Measurements from ENCODE around the gene SGSH. TPM values are rescaled to one million over a fixed set of nuclear protein-coding genes. Genes with fewer than 3 reads are reported as not detected.

SGSH gene
- total and polyA plus RNA-seq, 5 donors: 13.0 to 23.4 (median 19.3) TPM

DNA sequence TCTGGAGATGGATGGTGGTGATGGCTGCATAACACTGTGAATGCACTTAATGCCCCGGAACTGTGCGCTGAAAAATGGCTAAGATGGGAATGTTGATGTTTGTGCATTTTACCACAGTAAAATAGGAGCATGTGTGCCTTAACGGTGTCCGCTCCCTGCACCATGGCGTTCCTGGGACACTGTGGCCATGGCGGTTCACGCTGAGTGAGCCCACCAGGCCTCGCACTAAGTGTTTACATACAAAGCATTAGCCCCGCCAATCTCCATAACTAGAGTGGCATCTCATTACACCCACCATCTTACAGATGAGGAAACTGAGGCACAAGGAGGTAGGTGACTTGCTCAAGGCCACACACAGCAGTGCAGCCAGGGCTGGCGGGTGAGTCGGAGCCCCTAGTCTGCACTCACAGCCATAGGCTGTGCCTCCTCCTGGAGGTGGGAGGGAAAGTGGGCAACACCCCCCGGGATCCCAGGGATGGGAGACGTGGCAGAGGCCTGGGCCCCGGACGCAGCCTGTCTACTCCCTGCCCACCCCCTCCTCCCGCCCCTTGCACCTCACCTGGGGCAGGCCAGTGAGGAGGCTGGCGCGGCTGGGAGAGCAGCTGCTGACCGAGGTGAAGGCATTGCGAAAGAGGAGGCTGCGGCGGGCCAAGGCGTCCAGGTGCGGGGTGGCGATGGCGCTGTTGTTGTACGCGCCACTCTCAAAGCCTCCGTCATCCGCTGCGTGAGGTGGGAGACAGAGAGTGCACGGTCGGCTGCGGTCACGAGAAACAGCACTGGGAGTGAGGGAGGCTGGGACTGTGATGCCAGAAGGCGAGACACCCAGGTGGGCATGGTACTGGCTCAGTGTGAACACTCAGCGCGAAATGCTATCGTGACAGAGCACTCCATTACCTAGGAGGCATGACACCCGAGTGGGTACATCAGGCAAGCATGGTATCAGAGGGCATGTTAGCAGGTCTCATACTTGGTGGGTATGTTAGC, 3.4 kb downstream of the SGSH start:
- WGBS: 97% methylated on average over 40 of the region's 40 CpGs
- Histone ChIP-seq H3K4me3 (ENCODE audit: low read length) (no peak overlapping the region), H3K9me3 (ENCODE audit: control insufficient read depth, low read length) (no peaks in the 10 kb centered on the region), H3K4me1 (ENCODE audit: control insufficient read depth, insufficient read depth, low read length) (no peaks in the 10 kb centered on the region), H3K27ac (ENCODE audit: low read length) (no peak overlapping the region), H3K27me3 (ENCODE audit: control insufficient read depth, insufficient read depth) (no peaks in the 10 kb centered on the region)
- DNase-seq (peak; percentile 10 to 42 (median 39)), ATAC-seq (no peak)
- intact Hi-C loops (cut with DNase I): no loop called here

DNA sequence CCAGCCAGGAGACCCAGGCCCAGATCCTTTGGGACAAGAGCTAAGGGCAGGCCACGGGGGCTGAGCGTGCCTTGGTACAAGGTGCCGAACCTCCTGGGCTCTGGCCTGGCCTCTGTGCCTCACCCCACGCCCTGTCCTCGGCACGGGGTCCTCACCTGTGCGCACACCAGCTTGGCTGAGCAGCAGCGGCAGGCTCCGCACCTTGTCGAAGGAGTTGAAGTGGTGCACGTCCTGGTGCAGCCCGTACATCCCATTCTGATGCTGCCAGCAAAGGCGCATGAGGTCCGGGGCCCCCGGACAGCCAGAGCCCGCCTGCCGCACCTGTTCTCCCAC, 5.3 kb downstream of the SGSH start:
- 93% methylated on average over 17 of the region's 17 CpGs for WGBS

DNA sequence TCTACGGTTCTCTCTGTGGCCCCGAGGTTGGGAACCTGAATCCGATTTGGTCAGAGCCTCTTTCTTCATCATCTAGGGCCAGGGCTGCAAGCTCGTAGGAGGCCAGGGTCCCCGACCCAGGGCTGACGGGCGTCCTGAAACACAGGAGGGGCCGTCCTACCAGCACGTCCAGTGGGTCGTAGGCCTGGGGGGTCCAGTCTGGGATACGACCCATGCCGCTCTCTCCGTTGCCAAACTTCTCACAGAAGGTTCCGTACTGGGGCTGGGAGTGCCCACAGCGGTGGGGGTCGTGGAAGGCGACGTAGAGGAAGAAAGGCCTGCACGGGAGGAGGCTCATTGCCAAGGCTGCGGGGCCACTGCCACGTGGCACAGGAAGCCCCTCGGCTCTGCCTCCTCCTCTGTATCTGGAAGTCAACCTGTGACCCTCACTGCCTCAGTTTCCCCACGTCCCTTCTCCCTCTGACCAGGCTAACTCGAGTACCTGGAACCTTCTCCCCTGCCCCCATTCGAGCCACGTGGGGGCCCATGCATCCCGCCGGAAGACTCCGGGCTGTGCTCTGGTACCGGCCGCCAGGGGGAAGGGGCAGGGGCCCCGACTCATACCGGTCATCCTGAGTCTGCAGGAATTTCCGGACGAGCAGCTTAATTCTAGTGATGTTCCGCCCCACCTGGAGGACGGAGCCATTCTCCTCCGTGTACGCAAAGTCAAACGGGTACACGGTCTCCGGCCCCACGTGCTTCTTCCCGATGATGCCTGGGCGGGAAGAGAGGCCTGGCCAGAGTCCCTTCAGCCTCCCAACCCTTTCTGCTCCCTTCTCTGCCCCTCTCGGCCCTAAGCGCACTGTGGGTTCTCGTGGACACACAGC, 5.9 kb downstream of the SGSH start:
- H3K9me3 ChIP-seq (ENCODE audit: control insufficient read depth, low read length): no peaks in the 10 kb centered on the region
- no peak overlapping the region for H3K4me3 ChIP-seq (ENCODE audit: low read length)
- intact Hi-C loops (cut with DNase I): no loop called here
- 94% methylated on average over 48 of the region's 48 CpGs for WGBS
- DNase-seq (peak in 2 of 3 donors; percentile 5 to 45), ATAC-seq (no peak)
- H3K4me1 ChIP-seq (ENCODE audit: control insufficient read depth, insufficient read depth, low read length): no peaks in the 10 kb centered on the region
- no peaks in the 10 kb centered on the region for H3K27me3 ChIP-seq (ENCODE audit: control insufficient read depth, insufficient read depth)
- no peak overlapping the region for H3K27ac ChIP-seq (ENCODE audit: low read length)

More for the DNA sequence above, 5.3 kb downstream of the SGSH start:
- H3K4me1 ChIP-seq (ENCODE audit: control insufficient read depth, insufficient read depth, low read length): no peaks in the 10 kb centered on the region
- ATAC-seq (no peak), DNase-seq (peak in 2 of 3 donors; percentile 10 to 46)
- no peaks in the 10 kb centered on the region for H3K27me3 ChIP-seq (ENCODE audit: control insufficient read depth, insufficient read depth)
- H3K27ac ChIP-seq (ENCODE audit: low read length): no peak overlapping the region
- no peaks in the 10 kb centered on the region for H3K9me3 ChIP-seq (ENCODE audit: control insufficient read depth, low read length)
- intact Hi-C loops (cut with DNase I): no loop called here
- no peak overlapping the region for H3K4me3 ChIP-seq (ENCODE audit: low read length)

DNA sequence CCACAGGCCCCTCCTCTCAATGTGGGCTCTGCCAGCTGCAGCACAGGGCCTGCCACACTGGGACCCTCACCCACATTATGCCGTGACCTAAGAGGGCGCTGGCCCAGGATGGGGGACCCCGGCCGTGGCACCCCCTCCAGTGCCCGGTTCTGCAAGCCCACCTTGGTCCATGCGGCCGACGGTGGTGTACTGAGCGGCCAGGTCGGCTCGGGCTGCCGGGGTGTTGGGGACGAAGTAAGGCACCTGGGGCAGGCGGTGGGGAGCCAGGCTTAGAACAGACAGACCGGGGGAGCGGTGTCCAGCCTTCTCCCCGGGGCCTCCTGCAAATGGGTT, 6.5 kb downstream of the SGSH start:
- intact Hi-C loops (cut with DNase I): no loop called here
- Histone ChIP-seq H3K4me1 (ENCODE audit: control insufficient read depth, insufficient read depth, low read length) (no peaks in the 10 kb centered on the region), H3K27me3 (ENCODE audit: control insufficient read depth, insufficient read depth) (no peaks in the 10 kb centered on the region), H3K9me3 (ENCODE audit: control insufficient read depth, low read length) (no peaks in the 10 kb centered on the region), H3K4me3 (ENCODE audit: low read length) (no peak overlapping the region), H3K27ac (ENCODE audit: low read length) (no peak overlapping the region)
- DNase-seq (peak; percentile 7 to 54 (median 25)), ATAC-seq (no peak)
- WGBS: 96% methylated on average over 17 of the region's 17 CpGs

DNA sequence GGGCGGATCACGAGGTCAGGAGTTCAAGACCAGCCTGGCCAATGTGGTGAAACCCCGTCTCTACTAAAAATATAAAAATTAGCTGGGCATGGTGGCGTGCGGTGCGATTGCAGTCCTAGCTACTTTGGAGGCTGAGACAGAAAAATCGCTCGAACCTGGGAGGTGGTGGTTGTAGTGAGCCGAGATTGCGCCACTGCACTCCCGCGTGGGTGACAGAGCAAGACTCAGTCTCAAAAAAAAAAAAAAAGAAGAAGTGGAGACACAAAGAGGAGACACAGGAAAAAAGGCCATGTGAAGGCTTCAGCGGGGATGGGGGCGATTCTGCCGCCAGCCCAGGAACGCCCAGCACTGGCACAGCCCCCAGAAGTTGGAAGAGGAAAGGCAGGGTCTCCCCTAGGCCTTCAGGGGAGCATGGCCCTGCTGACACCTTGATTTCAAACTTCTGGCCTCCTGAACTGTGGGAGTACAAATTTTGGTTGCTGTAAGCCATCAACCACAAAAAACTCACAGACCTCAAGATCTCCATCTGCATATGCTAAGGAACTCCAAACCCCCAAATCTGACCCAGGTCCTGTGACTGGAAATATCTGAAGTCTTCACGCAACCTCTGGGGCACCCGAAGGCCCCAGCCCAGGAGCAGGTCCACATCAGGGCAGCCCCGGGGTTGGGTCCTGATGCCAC, 7.0 kb downstream of the SGSH start:
- H3K27me3 ChIP-seq (ENCODE audit: control insufficient read depth, insufficient read depth): no peaks in the 10 kb centered on the region
- DNase-seq: peak in 1 of 3 donors; percentile 74
- H3K9me3 ChIP-seq (ENCODE audit: control insufficient read depth, low read length): no peaks in the 10 kb centered on the region
- WGBS: 89% methylated on average over 19 of the region's 19 CpGs
- H3K4me1 ChIP-seq (ENCODE audit: control insufficient read depth, insufficient read depth, low read length): no peaks in the 10 kb centered on the region
- ATAC-seq: no peak
- H3K4me3 ChIP-seq (ENCODE audit: low read length): no peak overlapping the region
- intact Hi-C loops (cut with DNase I): no loop called here
- H3K27ac ChIP-seq (ENCODE audit: low read length): no peak overlapping the region

DNA sequence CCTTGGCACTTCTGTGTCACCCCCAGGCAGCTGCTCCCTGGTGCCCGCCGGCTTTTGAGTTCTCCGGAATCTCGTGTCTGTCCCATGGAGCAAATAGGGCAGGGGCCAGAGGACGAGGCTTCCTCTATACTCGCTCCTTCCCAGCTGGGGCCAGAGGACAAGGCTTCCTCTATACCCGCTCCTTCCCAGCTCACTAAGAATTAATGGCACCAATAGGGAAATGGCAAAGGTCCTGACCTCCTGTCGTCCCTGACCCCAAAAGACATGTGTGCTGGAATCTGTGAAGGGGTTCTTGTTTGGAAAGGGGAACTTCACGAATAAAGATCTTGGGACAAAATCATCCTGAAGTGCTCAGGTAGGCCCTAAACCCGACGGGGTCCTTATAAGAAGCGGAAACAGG, 7.6 kb downstream of the SGSH start:
- H3K27ac ChIP-seq (ENCODE audit: low read length): no peak overlapping the region
- ATAC-seq (no peak), DNase-seq (peak in 1 of 3 donors; percentile 38)
- 90% methylated on average over 12 of the region's 12 CpGs for WGBS
- H3K27me3 ChIP-seq (ENCODE audit: control insufficient read depth, insufficient read depth): no peaks in the 10 kb centered on the region
- intact Hi-C loops (cut with DNase I): no loop called here
- H3K4me1 ChIP-seq (ENCODE audit: control insufficient read depth, insufficient read depth, low read length): no peaks in the 10 kb centered on the region
- H3K9me3 ChIP-seq (ENCODE audit: control insufficient read depth, low read length): no peaks in the 10 kb centered on the region
- H3K4me3 ChIP-seq (ENCODE audit: low read length): no peak overlapping the region

DNA sequence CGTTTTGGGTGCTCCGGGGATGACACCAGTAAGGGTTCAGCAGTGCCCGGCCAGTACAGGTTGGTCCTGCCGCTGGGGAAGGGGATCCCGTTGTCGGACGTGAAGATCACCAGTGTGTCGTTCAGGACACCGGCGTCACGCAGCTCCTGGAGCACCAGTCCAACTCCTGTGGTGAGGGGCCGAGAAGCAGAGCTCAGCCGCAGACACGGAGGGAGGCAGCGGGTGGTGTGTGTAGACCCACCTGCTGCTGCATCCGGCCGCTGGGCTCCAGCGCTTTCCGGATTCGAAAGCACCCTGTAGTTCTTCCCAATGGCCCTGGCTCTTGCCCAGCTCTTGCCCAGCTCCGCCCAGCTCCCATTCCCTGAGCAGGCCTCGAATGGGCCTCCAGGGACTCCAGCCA, 8.0 kb downstream of the SGSH start:
- Histone ChIP-seq H3K4me1 (ENCODE audit: control insufficient read depth, insufficient read depth, low read length) (no peaks in the 10 kb centered on the region), H3K27me3 (ENCODE audit: control insufficient read depth, insufficient read depth) (no peaks in the 10 kb centered on the region), H3K9me3 (ENCODE audit: control insufficient read depth, low read length) (no peaks in the 10 kb centered on the region), H3K4me3 (ENCODE audit: low read length) (no peak overlapping the region), H3K27ac (ENCODE audit: low read length) (no peak overlapping the region)
- 92% methylated on average over 22 of the region's 22 CpGs for WGBS
- intact Hi-C loops (cut with DNase I): no loop called here
- no peak for ATAC-seq
- peak in 1 of 3 donors; percentile 43 for DNase-seq

DNA sequence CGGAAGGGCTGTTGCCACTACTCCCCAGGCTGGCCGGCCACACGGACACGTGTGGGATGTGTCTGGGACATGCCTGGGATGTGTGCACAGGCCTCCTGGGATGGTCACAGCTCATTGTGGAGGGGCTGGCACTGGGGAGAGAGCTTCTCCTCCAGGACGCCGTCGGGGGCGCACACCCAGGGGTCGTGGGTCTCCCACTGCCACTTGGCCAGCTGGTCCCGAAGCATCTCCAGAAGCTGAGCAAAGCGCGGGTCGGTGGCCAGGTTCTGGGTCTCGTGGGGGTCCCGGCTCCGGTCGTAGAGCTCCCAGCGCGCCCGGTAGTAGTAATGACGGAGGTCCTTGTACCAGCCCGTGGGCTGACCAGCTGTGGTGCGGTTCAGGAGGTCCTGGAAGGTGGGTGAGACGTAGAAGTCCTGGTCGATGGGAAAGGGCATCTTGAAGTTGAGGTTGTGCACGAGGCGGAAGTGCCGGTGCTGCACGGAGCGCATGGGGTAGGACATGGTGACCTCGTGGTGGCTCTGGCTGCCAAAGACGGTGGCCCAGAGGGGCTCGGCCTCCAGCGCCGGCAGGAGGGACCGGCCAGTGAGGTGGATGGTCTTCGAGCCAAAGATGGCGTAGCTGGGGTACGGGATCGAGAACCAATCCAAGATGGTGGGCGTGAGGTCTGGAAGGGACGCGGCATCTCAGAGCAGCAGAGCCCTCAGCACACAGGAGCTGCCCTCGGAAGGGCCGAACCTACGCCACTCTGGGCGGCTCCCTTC, 9.6 kb downstream of the SGSH start:
- intact Hi-C loops (cut with DNase I): no loop called here
- Histone ChIP-seq H3K27ac (ENCODE audit: low read length) (no peak overlapping the region), H3K27me3 (ENCODE audit: control insufficient read depth, insufficient read depth) (no peaks in the 10 kb centered on the region), H3K4me3 (ENCODE audit: low read length) (no peak overlapping the region), H3K9me3 (ENCODE audit: control insufficient read depth, low read length) (no peaks in the 10 kb centered on the region), H3K4me1 (ENCODE audit: control insufficient read depth, insufficient read depth, low read length) (no peaks in the 10 kb centered on the region)
- 94% methylated on average over 47 of the region's 47 CpGs for WGBS
- DNase-seq (peak in 1 of 3 donors; percentile 42), ATAC-seq (no peak)

DNA sequence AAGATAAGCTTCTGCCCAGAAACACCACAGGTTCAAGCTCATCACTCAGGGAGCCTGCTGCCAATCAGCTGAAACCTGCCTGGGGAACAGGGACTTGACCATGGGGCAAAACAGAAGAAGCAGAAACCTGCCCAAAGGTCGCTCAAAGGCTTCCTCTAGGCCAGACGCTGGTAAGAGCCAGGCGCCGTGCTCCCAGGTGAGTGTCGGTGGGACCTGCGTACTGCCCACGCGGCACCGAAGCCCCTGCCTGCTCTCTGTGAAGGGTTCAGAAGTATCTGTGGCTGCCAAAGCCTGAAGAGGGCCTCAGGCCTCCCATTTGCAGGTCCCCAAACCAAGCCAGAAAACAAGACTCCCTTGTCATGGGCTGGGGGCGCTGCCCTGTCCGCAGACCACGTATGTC, 10.4 kb downstream of the SGSH start:
- WGBS: 88% methylated on average over 12 of the region's 12 CpGs
- DNase-seq (peak in 1 of 3 donors; percentile 41), ATAC-seq (no peak)
- Histone ChIP-seq H3K27me3 (ENCODE audit: control insufficient read depth, insufficient read depth) (no peaks in the 10 kb centered on the region), H3K9me3 (ENCODE audit: control insufficient read depth, low read length) (no peaks in the 10 kb centered on the region), H3K4me3 (ENCODE audit: low read length) (no peak overlapping the region), H3K27ac (ENCODE audit: low read length) (no peak overlapping the region), H3K4me1 (ENCODE audit: control insufficient read depth, insufficient read depth, low read length) (no peaks in the 10 kb centered on the region)
- intact Hi-C loops (cut with DNase I): no loop called here

DNA sequence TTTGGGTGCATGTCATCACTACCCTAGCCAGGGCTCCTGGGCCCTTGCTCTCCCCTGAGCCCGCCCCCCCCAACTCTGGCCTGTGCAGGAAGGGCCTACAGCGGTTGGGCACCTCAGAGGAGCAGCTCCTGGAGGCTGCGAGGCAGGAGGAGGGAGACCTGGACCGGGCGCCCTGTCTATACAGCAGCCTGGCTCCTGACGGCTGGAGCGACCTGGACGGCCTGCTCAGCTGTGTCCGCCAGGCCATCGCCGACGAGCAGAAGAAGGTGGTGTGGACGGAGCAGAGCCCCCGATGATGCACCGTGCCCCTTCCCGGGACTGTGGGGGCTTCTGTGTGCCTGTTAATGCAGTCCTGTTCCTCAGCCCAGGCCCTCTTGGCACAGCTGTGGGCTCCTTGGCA, 12.1 kb downstream of the SGSH start:
- DNase-seq (peak in 1 of 3 donors; percentile 39), ATAC-seq (peak in 1 of 2 donors; percentile 13)
- no peaks in the 10 kb centered on the region for H3K27me3 ChIP-seq (ENCODE audit: control insufficient read depth, insufficient read depth)
- H3K4me3 ChIP-seq (ENCODE audit: low read length): no peak overlapping the region
- WGBS: 96% methylated on average over 16 of the region's 16 CpGs
- H3K27ac ChIP-seq (ENCODE audit: low read length): no peak overlapping the region
- no peaks in the 10 kb centered on the region for H3K9me3 ChIP-seq (ENCODE audit: control insufficient read depth, low read length)
- H3K4me1 ChIP-seq (ENCODE audit: control insufficient read depth, insufficient read depth, low read length): no peaks in the 10 kb centered on the region
- intact Hi-C loops (cut with DNase I): no loop called here
